NCI-H82 treated with DMSO at 0.1 percent for 48 hours (cell line): ENCODE results near the gene ERMARD.
"Not testable (repeated sequence)": the region's sequence is repeated elsewhere in the genome, so short reads cannot be mapped to it uniquely, and the experiment has no call there.

Experiments
- DNase-seq: peaks from one replicate; lab custom pipeline; 2025; ENCODE audit not compliant: unreplicated experiment; lab: John Stamatoyannopoulos, UW

The ERMARD gene

DNA sequence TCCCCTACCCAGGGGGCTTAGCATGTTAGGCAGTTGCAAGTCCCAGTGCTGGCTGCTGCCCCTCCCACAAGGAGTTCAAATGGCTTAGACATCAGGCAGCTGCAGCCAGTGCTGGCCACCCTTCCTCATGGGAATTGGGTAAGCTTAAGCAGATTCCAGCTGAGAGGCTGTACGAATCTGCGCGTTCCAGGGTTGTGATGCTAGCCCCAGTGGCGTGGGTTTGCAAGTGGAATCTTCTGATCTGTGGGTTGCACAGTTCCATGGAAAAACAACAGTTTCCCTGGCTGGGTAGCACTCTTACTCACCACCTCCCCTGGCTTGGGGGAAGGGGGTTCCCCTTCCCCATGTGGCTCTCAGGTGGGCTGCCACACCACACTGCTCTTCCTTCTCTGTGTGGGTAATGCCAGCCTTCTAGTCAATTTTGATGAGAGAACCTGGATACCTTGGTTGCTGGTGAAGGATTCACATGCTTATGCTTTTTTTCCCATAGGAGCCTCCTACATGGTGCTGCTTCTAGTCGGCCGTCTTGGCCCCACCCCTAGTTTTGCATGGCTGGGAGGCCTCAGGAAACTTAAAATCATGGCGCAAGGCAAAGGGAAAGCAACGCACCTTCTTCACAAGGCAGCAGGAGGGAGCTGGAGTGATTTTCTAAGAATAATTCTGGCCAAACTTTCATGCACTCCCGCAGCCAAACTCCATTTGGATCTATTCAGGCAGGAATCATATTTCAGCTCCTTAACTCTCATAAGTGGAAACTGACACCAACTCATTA lies 13.0 kb upstream of the ERMARD start:
- DNase-seq = peak; percentile 58

DNA sequence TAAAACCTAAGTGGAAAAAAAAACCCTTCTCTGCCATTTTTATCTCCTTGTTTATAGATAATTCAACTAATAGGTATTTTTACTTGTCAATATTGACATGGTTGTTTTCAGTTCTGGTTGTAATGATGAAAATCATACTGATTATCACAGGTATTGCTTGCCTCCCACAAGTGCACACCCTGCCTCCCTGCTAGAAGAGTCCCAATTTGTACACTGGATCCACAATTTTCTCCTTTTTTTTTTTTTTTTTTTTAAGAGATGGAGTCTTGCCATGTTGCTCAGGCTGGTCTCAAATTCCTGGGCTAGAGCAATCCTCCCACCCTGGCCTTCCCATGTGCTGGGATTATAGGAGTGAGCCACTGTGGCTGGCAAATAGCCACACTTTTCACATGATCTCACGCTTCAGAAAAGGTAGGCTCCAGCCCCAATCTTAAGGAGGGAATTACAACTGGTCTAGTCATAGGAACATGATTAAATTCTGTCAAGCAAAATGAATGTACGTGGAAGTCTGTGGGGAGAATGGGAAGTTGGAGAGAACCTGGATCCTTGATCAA lies 12.4 kb upstream of the ERMARD start:
- no peak for DNase-seq

DNA sequence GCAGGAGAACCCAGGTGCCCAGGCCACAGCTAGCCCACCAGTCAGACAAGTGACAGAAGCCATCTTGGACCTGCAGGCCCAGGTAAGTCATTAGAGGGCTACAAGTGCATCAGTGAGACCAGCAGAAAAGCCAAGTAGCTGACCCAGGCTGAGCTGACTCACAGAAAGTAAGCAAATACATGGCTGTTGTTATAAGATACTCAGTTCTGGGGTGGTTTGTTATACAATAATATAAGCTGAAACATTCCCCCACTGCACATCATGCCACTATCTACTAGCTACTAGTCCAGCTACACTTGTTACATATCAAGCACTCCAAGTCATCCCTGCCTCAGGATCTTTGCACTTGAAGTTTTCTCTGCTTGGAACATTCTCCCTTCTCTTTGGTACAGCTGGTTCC lies 10.1 kb upstream of the ERMARD start:
- no peak for DNase-seq

DNA sequence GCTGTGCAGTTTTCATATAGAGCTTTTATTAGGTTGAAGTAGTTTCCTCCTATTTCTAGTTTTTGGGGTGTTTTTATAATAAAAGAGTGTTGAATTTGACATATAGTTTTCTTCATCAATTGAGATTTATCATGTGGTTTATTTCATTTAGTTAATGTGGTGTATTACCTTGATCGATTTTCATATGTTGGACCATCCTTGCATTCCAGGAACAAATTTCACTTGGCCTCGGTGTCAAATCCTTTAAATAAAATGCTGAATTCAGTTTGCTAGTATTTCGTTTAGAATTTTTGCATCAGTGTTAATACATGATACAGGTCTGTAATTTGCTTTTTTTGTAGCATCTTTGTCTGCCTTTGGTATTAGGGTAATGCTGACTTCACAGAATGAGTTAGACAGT lies 6.0 kb upstream of the ERMARD start:
- DNase-seq = no peak

DNA sequence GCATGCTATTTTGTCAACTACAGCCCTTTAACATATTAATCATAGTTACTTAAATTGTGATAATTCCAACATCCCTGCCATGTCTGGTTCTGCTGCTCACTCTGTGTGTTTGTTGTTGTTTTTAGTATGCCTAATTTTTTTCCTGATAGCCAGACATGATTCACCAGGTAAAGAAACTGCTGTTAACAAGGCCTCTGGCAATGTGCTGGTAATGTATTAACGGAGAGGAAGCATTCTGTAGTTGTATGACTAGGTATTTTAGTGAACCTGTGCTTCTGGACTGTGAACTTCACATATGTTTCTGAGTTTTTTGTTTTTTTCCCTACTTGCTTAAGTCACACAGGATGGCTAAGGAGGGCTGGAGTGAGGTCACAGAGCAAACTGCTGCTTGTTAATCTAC lies 4.9 kb upstream of the ERMARD start:
- no peak for DNase-seq

DNA sequence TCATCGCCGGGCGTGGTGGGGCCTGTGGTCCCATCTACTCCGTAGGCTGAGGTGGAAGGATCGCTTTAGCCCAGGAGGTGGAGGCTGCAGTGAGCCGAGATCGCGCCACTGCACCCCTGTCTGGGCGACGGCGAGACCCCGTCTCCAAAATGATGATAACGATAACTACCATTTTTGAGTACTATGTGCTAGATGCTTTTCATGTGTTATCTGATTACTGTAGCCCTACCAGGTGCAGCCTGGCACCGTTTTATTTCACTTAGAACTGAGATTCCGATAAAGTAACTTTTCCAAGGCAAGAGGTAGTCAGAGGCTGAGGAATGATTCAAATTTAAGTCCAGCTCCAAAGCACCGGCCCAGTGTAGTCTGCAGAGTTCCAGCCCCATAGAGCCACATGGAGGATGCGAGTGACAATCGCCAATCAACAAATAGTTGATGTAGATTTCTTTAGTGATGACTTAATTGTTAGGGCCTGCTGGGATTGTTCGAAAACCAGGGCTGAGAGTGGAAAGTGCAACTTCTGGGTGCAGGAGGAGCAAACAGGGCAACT lies 727 bp downstream of the ERMARD start:
- no peak for DNase-seq

DNA sequence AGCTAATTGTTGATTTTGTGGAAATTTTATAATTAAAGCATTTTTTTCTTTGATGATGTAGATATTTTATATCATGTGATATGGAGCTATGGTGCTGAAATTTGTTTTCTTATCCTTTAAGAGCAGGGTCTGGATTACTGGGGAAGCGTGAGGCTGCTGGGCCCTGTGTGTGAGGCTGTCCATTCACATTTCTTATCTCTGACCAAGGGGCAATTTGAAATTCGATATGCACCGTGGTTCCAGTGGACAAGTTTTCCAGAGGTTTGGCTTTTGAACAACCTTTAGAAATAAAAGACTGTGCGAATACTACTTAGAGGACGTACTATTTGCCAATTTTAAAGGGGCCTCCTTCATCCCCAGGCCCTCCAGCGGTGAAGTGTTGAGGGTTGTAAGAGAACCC lies 3.7 kb downstream of the ERMARD start:
- no peak for DNase-seq

DNA sequence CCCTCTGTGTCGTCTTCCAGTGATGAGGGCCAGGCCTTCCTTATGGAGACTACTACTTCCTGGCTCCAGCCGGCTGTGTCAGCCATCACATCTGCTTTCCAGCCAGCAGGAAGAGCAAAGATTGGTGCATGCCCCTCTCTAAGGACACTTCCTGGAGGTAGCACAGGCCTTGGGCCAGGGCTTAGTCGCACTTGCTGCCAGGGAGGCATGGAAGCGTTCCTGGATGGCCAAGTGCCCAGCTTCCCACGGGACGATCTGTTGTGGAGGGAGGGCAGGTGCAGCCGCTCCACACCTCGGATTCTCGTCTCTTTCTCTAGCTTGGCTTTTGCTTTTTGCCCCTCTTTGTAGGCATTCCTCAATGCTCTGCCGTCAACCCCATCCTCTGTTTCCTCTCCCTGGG lies 11.9 kb downstream of the ERMARD start:
- DNase-seq = no peak

DNA sequence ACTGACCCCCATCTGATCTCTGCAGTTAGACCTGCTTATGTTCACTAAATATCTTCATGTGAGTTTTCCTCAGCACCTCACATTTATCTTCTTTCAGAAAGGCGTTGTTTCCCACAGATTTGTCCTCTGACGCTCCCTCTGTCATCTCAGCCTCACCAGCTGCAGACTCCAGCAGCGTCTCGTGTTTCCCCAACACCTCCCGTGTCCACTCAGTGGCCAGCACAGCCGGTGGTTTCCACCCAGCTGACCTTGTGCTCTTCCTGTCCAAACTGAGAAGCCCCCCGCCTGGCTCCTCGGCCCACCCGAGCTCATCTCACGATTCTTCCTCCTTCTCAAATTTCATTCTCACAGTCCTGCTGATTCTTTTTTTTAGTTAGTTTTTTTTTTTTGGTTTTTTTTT lies 12.5 kb downstream of the ERMARD start:
- no peak for DNase-seq

DNA sequence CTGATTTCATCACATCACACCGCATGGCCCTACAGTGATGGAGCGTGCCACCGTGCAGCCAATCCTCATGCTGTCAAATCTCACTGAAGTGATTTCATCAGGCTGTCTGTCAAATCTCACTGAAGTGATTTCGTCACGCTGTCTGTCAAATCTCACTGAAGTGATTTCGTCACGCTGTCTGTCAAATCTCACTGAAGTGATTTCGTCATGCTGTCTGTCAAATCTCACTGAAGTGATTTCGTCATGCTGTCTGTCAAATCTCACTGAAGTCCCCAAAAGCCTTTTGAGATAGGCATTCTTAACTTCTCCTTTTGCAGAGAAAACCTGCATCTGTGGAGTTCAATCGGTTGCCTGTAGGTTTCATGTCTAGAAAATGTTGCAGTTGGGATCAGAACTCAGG lies 14.4 kb downstream of the ERMARD start:
- DNase-seq = not testable (repeated sequence)

DNA sequence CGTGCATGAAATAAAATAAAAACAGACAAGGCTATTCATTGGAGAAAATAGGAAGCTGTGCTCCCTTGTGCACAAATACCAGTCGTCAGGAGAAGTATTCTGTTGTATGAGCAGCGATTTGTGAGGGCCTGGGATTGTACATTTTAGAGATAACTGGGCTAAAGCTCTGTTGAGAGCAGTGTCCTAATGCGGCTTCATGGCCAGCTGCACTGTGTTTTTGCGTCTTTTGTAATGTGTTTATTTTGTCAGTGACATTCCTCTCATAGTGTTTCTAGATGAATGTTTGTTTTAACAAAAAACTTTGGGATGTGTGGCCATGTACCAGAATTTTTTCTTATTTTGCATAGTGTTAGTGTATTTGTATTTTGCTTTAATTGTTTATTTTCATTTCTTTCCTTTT lies 14.8 kb downstream of the ERMARD start:
- no peak for DNase-seq

DNA sequence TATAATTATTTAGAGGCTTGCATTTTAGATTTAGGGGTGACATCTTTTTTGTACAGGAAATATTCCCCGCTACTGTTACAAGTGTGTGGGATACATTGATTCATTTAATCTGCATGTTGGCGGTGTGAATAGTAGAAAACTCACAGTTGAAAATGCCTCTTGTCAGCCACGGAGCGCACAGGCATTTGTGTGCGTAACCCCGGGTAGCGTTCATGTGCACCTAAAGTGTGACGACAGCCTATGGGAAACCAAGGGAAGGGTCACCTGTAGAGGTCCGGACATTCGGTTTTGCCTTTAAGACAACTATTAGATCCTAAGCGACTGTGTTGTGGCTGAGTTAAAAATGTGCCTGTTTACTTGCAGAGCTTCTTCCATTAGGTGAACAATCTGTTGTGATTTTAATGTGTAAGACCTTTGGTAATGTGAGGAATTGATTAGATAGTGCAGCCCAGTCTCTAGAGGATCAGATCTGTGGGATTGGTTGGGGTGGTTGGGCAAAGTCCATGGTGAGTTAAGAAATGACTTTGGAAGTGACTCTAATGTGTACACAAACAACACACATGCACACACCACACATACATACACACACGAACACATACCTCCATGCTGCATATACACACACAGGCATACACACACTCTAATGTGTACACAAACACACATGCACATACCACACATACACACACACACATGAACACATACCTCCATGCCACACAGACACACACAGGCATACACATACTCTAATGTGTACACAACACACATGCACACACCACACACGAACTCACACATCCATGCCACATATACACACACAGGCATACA lies 15.7 kb downstream of the ERMARD start:
- no peak for DNase-seq

DNA sequence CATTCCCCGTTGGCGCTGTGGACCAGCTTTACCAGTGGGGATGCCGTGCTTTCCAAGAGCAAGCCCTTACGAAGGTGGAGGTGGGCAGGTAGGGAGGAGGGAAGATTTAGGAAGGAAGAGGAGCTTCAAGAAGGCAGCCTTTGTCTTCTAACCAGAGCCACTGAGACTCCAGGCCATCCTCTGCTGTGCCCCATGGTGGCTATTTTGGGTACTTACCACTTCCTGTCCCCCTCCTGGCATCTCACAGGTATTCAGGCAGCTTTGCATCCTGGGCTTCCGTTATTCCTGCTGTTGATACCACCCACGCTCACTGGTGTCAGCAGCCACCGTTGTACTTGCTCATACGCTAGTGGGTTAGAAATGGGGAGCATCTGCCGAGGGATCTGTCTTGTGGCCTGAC lies 22.9 kb downstream of the ERMARD start:
- DNase-seq = no peak

DNA sequence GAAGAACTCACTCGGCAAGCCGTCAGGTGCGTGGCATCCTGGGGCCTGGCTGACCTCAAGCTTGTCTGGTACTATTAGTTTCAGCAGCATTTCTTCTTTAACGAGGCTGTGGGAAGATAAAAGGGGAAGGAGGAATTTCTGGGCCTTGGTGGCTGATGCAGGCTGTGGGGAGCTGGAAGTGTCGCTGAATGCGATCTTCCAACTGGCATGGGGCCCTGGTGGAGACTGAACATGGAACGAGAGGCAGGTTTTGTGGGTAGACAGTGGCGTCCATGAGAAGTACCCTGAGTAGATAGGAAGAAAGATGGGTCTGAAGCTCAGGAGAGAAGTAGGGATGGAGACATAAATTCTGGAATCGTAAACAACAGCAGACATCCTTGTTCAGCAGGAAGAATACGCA lies 23.9 kb downstream of the ERMARD start:
- no peak for DNase-seq

DNA sequence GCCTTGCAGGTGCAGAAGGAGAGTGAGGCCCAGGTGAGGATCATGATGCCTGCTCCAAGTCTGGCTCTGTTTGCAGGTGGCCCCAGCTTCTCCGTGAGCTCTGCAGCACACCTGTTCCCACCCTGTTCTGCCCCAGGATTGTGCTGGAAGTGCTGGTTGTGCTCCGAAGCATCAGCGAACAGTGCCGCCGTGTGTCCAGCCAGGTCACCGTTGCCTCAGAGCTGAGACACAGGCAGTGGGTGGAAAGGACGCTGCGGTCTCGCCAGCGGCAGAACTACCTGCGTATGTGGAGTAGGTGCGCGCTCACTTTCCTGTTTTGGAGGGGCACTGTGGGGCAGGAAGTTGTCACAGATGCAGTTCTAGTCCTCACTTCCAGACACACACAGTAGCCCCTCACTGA lies 25.0 kb downstream of the ERMARD start:
- DNase-seq = no peak

DNA sequence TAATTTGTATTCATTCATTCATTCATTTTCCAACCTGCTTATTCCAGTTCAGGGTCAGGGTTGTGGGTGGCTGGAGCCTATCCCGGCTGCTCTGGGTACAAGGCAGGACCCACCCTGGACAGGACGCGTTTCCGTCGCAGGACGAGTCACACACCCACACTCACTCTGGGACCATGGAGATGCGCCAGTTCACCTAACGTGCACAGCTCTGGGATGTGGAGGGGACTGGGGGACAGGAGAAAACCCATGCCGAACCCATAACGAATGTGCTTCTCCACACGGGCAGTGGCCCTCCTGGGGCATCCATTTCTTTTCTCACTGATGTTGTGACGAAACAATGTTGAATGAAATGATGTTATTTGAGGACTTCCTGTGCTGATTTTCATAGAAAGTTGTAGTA lies 26.5 kb downstream of the ERMARD start:
- DNase-seq = no peak

DNA sequence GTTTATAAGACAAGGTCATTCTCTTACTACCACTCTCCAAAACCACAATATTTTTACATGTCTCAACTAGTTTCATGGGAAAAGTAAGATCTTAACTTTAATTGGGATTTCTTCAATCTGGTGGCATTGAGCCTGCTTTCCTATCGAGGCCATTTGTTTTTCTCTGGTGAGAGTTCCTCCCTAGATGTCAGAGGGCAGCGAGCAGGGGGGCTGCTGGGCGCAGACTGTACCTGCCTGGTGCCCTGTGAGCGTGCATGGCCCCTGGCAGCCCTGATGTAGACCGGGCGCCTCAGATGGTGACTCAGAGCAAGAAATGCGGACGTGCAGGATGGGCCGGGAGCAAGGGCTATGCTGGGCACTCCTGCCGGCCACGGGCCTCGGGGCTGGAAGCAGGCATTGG lies 27.2 kb downstream of the ERMARD start:
- no peak for DNase-seq

DNA sequence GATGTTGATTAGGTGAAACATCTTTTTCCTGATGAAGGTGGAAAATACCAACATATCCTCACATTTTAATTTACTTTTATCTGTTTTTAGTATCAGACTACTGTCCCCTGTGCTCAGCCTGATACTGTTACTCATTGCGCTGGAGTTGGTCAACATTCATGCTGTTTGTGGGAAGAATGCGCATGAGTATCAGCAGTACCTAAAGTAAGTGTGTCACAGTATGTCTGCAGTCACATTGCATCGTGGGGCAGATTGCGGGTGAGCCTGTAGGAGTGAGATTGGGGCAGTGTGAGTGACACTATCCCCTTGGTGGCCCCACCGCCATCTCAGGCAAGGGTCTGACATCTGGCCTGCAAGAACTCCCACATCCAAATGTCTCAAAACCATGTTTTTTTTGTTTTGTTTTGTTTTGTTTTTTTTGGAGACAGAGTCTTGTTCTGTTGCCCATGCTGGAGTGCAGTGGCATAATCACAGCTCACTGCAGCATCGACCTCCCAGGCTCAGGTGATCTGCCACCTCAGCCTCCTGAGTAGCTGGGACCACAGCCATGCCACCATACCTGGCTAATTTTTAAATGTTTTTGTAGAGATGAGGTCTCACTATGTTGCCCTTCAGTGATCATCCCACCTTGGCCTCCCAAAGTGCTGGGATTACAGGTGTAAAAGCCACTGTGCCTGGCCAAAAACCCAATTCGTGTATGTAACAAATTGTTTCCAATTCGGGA lies 27.8 kb downstream of the ERMARD start:
- DNase-seq = no peak

DNA sequence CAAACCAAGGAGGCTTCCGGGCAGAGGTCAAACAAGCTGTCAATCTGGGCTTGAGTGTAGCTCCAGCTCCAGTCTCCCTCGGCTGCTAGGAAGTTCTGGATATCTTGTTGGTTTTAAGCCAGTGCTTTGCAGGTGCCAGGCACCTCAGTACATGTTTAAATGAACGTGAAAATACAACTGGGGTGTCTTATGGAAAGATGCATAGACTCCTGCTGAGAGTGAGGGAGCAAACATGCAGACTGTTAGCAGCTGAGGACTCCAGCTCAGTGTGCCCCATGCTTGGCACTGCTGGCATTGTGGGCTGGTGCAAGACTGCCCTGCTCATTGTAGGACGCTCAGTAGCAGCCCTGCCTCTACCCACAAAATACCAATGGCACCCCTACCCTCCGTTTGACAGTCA lies 28.5 kb downstream of the ERMARD start:
- DNase-seq = no peak

DNA sequence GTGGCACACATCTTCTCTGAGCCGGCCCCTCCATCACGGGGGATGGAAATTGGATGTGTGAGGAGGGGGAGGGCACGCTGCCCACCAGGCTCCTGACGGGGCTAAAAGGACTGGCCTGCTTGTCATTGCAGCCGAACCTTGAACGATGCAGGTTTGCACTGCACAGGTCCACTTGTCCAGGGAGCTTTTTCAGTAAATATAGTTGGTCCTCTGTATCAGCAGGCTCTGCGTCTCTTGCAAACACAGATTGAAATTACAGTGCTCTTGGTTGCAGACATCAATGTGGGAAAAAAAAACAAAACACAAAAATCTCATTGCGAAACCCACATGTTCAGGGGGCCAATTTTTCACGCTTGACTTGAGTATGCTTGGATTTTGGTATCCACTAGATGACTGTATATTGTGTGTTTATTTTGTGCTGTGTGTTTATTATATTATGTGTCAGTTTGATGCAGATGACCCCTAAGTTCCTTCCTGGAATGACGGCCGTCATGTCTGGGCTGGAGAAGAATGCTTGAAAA lies 29.2 kb downstream of the ERMARD start:
- DNase-seq = no peak

DNA sequence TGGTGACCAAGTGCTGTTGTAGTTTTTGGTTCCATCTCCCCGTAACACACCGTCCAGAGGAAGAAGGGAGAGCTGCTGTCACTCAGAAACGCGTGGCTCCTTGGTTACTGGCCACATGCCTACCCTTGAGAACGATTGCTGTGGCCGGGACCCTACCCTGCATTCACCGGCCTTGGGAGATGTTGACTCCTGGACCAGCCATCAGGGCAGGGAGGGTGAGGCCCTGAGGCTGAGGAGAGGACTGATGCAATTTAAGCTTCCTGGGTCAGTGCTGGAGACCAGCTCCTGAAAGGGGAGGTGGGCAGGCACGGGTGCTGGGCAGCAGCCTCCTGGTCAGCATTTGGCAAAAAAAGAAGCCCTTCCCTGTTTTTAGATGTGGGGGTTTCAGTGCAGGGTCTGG lies 31.5 kb downstream of the ERMARD start:
- DNase-seq = no peak
